B cell (primary cell): Measurements from ENCODE around the gene PRUNE2.

Experiments
- EZH2 ChIP-seq: IDR thresholded peaks from 2 replicates; pipeline ENCODE4 v1.6.1; 2012; ENCODE audit warnings: borderline replicate concordance, low read depth, mild to moderate bottlenecking, moderate library complexity, low read length; ENCODE audit not compliant: insufficient read depth, poor library complexity, severe bottlenecking
- TF ChIP-seq, protein P1 (sequence below): fragments of 200-600 bp; IDR thresholded peaks from one replicate; pipeline ENCODE4 v1.8.0; 2022; ENCODE audit warnings: antibody characterized with exemption, mild to moderate bottlenecking

DNA sequence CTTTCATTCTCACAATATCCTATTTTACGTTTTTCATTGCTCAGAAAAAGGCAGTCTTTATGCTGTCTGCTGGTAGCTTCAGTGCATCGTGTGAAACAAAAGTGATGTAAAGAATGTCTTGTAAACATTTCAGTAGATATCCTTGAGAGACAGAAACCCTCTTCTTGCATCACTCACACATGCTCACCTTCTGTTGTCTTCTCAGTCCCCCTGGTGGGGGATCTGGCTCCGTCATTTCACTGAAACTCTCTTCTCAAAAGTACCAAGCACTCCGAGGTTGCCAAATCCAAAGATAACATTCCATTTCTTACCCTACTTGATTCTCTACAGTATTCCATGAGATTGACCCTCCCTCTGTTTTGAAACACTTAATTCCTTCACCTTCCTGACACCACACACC is 187.7 kb downstream of the PRUNE2 start:
- no peak for TF ChIP-seq EZH2
- TF ChIP-seq, protein P1, sequence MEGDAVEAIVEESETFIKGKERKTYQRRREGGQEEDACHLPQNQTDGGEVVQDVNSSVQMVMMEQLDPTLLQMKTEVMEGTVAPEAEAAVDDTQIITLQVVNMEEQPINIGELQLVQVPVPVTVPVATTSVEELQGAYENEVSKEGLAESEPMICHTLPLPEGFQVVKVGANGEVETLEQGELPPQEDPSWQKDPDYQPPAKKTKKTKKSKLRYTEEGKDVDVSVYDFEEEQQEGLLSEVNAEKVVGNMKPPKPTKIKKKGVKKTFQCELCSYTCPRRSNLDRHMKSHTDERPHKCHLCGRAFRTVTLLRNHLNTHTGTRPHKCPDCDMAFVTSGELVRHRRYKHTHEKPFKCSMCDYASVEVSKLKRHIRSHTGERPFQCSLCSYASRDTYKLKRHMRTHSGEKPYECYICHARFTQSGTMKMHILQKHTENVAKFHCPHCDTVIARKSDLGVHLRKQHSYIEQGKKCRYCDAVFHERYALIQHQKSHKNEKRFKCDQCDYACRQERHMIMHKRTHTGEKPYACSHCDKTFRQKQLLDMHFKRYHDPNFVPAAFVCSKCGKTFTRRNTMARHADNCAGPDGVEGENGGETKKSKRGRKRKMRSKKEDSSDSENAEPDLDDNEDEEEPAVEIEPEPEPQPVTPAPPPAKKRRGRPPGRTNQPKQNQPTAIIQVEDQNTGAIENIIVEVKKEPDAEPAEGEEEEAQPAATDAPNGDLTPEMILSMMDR = no peak
